ENCODE data around the gene RANBP17.
"Not testable (repeated sequence)": the region's sequence is repeated elsewhere in the genome, so short reads cannot be mapped to it uniquely, and the experiment has no call there.

The RANBP17 gene

DNA sequence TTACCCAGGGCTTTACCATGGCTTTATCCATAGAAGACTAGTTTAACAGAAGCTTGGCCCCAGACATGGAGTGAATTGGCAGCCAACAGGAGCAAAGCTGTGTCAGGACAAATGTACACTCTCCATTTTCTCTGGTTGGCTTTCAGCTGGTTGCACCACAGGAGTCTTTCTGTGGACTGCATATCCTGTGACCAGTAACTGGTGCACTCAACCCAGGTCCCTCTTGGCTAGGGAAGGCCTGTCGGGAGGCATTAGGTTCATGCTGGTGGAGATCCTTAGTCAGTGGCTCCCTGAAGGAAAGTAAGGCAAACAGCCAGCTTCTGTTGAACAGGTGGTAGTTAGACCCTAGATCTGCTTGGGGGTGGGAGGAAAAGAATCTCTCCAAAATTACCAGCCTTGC is 300.3 kb downstream of the RANBP17 start:
- no peak for DNase-seq

DNA sequence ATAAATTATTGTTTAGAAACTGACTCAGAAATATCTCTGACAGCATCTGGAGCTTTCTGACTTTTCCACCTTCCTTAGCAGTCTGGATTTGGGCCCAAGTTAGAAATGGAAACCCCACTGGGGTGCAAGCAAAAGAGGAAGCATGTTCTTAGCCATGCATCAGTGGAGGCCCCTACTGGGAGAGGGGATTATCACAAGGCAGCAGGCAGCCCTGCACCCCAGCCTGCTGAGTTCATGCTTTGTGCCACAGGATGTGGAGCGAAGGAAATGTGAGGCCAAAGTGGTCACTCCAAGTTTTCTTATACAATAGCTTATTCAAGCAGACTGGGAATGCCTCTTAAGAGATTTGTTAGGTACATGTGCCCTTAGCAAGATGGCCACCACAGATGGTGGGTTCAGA is 300.8 kb downstream of the RANBP17 start:
- DNase-seq, result no peak

- DNase-seq, result no peak
Observed at GRCh38 chr5:171166766-171167165, 304.9 kb downstream of the RANBP17 start.

GRCh38 chr5:171168171-171168570 is 306.4 kb downstream of the RANBP17 start:
- DNase-seq, result no peak

GRCh38 chr5:171174960-171175359 is 313.1 kb downstream of the RANBP17 start:
- not testable (repeated sequence) for DNase-seq

- no peak for DNase-seq
Observed at GRCh38 chr5:171175746-171176145, 313.9 kb downstream of the RANBP17 start.

GRCh38 chr5:171178190-171178589 is 316.4 kb downstream of the RANBP17 start:
- DNase-seq, result not testable (repeated sequence)

- DNase-seq, result no peak
Observed at GRCh38 chr5:171188016-171188415, 326.2 kb downstream of the RANBP17 start.

- DNase-seq, result no peak
Observed at GRCh38 chr5:171189442-171189841, 327.6 kb downstream of the RANBP17 start.

GRCh38 chr5:171192111-171192510 is 330.3 kb downstream of the RANBP17 start:
- DNase-seq, result no peak

- no peak for DNase-seq
Observed at GRCh38 chr5:171201310-171201709, 339.5 kb downstream of the RANBP17 start.

DNA sequence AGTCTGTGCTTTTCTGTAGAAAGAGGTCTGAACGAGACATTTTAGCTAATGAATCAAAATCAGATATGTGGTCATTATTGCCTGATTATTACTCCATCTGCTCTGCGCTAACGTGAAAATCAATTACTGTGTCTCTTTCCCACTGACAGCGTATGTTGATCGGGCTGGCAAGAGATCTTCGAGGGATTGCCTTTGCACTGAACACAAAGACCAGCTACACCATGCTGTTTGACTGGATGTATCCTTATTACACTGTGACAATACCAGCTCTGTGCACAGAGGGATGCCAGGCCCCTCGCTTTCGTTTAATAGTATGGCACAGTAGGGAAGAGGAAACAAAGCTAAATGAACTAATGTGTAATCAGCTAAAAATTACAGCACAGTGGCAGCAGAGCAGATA is 343.6 kb downstream of the RANBP17 start:
- no peak for DNase-seq

- DNase-seq, result no peak
Observed at GRCh38 chr5:171207256-171207847, 345.5 kb downstream of the RANBP17 start.

- no peak for DNase-seq
Observed at GRCh38 chr5:171221916-171222315, 360.1 kb downstream of the RANBP17 start.

DNA sequence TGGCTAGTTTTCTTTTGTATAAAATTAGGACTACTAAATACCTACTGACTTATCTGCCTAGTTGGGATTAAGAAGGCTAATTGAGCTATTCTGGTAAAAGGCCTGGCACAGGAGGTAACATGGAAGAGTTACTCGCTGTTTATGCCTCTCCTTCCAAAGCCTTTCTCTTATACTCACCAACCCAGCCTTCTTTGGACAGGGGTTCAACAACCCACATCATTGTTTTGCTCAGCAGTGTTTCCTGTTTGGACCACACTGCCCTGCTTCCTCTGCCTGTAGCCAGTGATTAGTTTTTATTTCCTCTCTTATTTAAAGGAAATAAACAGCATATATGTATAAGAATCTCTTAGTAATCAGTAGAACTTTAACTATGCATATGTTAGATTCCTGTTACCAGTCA is 362.1 kb downstream of the RANBP17 start:
- no peak for DNase-seq

GRCh38 chr5:171226096-171226754 is 364.4 kb downstream of the RANBP17 start:
- no peak for DNase-seq

- DNase-seq, result no peak
Observed at GRCh38 chr5:171226864-171227263, 365.0 kb downstream of the RANBP17 start.

DNA sequence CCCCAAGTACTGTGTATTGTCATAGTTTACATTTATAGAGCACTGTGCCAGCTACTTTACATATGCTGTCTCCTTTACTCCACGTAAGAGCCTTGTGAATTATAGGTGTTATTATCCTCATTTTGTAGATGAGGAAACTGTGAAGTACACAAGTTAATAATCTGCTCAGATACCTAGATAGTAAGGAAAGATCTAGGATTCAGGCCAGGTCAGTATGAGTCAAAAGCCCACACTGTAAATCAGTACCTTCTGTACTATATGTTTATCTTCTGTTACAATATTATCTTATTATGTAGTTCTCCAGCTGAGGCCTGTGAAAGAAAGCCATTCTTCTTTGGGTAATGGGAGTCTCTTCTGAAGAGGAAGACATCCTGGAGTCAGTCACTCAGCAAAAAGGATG is 374.8 kb downstream of the RANBP17 start:
- DNase-seq, result no peak

DNA sequence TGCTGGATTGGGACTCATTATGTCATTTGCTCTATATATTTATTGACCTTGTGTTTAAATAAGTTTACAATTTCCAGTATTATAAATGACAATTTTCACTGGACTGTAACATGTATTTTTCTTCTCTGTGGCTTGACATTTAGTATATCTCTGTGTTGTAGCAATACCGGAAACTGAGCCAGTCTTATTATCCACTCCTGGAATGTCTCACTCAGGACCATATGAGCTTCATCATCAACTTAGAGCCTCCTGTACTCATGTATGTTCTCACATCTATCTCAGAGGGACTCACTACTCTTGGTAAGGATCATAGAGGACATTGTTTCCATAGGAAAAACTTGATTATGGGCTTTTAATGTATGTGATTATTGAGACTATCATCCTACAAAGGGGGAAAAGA is 380.7 kb downstream of the RANBP17 start:
- no peak for DNase-seq

DNA sequence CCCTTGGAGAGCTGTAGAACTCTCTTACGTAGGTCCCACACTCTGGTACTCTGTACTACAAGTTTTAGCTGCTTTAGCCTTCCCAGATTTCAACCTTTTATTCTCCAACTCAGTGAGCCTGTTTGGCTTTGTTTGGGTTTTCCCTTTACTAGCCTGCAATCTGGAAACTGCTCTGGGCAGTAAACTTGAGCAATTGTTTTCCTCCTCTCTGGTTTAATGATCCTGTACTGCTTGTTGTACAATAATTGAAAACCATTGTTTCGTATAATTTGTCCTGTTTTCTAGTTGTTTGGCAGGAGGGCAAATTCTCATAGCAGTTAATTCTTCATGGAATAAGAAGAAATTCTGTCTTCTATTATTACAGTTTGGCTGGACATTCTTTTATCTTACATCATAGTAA is 384.4 kb downstream of the RANBP17 start:
- no peak for DNase-seq

DNA sequence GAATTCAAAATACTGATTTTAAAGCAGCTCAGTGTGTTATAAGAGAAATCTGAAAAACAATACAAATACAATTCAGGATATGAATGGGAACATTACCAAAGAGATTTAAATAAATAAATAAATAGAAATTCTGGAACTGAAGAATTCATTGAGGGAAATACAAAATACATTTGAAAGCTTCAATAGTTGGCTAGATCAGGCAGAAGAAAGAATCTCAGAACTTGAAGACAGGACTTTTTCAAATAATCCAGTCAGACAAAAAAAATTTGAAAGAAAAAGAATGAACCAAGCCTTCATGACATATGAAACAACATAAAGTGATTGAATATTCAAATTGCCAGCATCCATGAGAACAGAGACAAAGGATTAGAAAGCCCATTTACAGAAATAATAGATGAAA is 387.6 kb downstream of the RANBP17 start:
- no peak for DNase-seq

DNA sequence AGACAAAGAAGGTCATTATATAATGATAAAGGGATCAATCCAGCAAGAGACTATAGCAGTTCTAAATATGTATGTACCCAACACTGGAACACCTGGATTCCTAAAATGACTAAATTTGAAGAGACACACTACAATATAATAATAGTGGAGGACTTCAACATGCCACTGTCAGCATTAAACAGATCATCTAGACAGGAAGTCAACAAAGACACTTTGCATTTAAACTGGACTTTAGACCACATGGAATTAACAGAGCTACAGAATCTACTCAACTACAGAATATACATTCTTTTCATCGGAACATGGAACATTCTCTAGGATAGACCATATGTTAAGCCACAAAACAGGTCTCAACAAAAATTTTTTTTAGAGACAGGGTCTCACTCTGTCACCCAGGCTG is 388.9 kb downstream of the RANBP17 start:
- no peak for DNase-seq

DNA sequence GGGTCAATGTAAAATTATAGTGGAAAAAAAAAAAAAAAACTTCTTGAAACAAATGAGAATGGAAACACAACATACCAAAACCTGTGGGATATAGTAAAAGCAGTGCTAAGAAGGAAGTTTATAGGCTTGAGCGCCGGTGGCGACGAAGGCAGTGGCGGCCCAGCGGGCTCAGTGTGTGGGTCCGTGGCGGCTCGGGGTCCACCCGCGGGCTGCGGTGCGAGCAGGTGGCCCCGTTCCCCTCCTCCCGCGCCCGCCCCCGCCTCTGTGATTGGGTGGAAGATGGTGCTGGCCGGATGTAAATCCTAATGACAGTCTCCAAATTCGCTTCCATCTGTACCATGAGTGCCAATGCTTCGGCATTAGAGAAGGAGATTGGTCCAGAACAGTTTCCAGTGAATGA is 389.7 kb downstream of the RANBP17 start:
- DNase-seq, result no peak

- no peak for DNase-seq
Observed at GRCh38 chr5:171252674-171253073, 390.9 kb downstream of the RANBP17 start.

Measured in cortex of kidney (tissue), 1 donor.